Fibroblast of mammary gland (primary cell): ENCODE results near the gene SEMA6B.
A peak's percentile ranks its signal among the peaks of the same experiment; 100 is the strongest.

Experiments used
- DNase-seq: peaks from one replicate; pipeline ENCODE4 v3.0.0-alpha.2; 2010; ENCODE audit warnings: low read depth
- H3K4me3 ChIP-seq: 2 replicates; pipeline ENCODE4 v1.5.1; 2011; ENCODE audit warnings: low read depth, mild to moderate bottlenecking, low read length, moderate library complexity; ENCODE audit not compliant: control insufficient read depth
- CTCF ChIP-seq: conservative IDR thresholded peaks from 2 replicates; pipeline ENCODE4 v1.5.1; 2011; ENCODE audit warnings: low read depth, low read length, inconsistent platforms; ENCODE audit not compliant: control insufficient read depth, insufficient read depth

The SEMA6B gene

DNA sequence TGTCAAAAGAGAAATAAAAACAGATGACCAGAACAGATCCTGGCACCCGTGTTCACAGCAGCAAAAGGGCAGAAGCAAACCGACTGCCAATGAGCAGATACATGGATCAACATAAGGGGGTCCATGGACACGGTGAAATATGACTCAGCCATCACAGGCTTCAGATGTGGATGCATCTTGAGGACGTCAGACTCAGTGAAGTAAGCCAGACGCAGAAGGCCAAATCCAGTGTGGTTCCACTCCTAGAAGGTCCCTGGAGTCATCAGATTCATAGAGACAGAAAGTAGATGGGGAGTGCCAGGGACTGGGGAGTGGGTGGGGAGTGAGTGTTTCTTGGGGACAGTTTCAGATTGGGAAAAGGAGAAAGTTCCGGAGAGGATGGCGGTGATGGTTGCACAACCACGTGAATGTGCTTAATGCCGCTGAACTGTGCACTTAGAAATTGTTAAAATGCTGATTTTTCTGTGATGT is 28.8 kb upstream of the SEMA6B start:
- no peak overlapping the region for H3K4me3 ChIP-seq
- TF ChIP-seq CTCF, result no peak
- peak; percentile 71 for DNase-seq

DNA sequence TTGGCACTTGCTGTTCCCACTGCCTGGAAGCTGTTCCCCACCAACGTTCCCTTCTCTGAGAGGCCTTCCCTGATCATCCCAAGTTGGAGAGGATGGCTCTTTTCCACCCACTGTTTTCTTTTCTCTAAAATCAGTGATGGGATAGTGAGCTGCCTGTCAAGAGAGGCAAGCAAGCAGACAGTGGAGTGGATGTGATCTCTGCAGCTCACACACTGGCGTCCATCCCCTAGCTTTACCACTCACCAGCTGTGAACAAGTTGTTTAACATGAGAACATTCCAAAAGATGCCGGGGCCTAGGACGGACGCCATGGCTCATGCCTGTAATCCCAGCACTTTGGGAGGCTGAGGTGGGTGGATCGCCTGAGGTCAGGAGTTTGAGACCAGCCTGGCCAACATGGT is 28.0 kb upstream of the SEMA6B start:
- TF ChIP-seq CTCF, result no peak
- H3K4me3 ChIP-seq, result no peak overlapping the region
- DNase-seq, result no peak

- no peak overlapping the region for H3K4me3 ChIP-seq
- no peak for TF ChIP-seq CTCF
- no peak for DNase-seq
Observed at GRCh38 chr19:4586691-4587090, 27.2 kb upstream of the SEMA6B start.

DNA sequence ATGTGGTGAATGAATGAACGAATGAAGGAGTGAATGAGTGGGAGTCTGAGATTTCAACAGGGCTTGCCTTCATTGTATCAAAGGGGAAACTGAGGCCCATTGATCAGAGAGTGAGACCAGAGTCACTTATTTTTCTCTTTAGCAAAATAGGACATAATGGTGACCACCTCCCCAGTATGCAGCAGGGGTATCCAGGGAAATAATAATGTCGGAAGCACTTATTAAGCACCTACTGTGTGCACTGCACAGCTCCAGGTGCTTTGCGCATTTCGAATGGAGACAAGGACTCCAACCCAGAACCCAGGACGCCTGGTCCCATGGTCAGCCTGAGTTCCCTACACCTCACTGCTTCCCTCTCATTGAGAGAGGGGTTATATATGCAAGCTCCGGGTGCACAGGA is 26.8 kb upstream of the SEMA6B start:
- no peak for TF ChIP-seq CTCF
- no peak overlapping the region for H3K4me3 ChIP-seq
- no peak for DNase-seq

DNA sequence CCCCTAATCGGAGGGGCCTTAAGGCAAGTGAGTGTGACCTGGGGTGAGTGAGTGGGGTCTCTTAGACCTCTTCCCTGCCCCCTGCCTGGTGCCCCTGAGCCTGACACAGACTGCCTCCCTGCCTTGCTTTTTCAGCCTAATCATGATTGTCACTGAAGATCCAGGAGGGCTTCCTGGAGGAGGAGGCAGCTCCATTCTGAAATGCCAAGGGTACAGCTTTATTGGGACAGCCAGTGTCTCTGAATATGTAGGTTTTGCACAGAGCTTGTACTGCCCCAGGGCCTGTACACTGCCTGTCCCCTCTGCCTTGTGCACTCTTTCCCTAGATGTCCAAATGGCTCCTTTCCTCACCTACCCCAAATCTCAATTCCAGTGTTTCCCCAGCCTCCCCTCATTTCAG is 26.1 kb upstream of the SEMA6B start:
- no peak for TF ChIP-seq CTCF
- H3K4me3 ChIP-seq, result no peak overlapping the region
- DNase-seq, result no peak

GRCh38 chr19:4584670-4585460 is 25.4 kb upstream of the SEMA6B start:
- TF ChIP-seq CTCF, result no peak
- no peak for DNase-seq
- H3K4me3 ChIP-seq, result no peak overlapping the region

GRCh38 chr19:4583961-4584669 is 24.6 kb upstream of the SEMA6B start:
- peak overlapping the region; percentile 3 for H3K4me3 ChIP-seq
- no peak for TF ChIP-seq CTCF
- DNase-seq, result no peak
